Measurements from ENCODE around the gene SIRPB2.

- TF ChIP-seq CTCF (IDR thresholded peaks at IDR 0.05; ENCODE audit: poor library complexity), result no peak
- no peak for TF ChIP-seq EZH2 (IDR thresholded peaks at IDR 0.05; ENCODE audit: borderline replicate concordance)
- TF ChIP-seq EZH2phosphoT487 (IDR thresholded peaks at IDR 0.05; ENCODE audit: low read depth, severe bottlenecking, unreplicated experiment), result no peak
These were observed 2.3 kb upstream of the SIRPB2 start for GRCh38 chr20:1493536-1493935.
